AML-193 (cell line): ENCODE measurements around the gene ADCY1.
"Not testable (repeated sequence)": the region's sequence is repeated elsewhere in the genome, so short reads cannot be mapped to it uniquely, and the experiment has no call there.

ENCODE experiments used
- DNase-seq, 2 experiments: peaks; one replicate each; lab custom pipeline; 2025; lab: John Stamatoyannopoulos, UW

ADCY1 gene

DNA sequence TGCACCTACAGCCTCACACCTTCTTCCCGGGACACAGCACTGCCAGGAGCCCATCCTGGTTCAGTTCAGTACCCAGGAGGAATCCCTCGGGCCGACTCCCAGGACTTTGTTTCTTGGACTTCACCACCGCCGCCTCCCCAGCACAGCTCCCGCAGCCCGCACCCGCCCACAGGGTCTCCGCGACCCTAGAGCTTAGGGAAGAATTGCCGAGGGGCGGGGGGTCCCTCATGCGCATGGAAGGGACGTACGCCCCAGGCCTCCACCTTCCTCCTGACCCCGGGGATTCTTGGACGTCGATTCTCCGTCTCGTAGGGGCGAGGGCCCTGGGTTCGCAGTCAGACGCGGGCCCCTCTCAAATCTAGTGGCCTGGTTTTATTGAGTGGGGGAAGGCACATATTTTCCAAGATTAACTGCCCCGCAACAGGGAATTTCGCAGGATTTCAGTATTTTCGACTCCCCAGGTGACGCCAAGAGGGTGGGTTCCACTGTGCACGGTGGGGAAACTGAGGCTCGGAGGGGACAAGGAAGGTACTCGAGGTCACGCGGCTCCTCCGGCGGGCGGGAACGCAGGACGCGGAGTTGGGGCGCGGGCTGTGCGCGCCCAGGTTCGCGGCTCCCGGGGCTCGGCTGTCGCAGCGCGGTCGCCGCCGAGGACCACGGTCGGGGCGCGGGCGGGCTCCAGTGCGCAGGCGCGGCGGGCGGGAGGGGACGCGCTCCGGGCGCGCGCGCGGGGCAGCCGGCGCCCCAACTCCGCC, at the start of gene ADCY1:
TSS of gene ADCY1 (plus strand) at position 708 of the 755 bp plus-strand sequence. CDS start 176 bp downstream, outside the sequence.
- DNase-seq = no peak

DNA sequence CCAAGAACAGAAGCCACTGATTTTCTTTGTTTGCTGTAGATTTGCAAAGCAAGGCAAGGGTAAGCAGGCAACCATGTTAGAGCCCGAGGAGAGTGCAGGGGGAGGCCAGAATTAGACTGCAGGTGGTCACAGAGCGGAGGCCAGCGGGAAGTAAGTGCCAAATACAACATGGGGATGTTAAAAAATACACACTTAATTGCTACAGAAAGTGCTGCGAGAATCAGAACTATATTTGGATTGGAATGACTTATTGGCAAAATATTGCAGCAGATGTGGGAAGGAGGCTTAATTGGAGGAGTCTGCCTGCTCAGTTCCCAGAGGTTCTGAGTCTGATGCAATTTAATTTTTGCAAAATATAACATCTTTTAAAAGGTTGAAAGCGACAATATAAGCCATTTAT, 49.7 kb upstream of the ADCY1 start:
- DNase-seq = no peak

DNA sequence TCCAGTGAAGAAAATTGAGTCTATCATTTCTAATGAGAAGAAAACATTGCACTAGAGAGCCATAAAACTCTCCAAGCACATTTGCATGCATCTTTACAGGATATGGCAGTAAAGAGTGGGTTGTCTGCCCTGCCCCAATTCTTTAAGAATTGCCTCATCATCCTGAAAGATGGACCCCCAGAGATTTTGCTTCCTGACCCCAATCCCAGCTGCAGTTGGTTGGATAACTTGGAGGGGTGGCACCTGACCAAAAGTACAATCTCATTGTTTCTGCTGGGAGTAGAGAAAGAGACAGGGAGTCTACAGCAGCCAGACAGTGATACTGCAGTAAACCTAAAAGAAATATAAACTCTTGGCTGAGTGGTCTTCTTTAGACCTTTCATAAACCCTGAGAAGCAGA, 49.1 kb upstream of the ADCY1 start:
- no peak for DNase-seq

DNA sequence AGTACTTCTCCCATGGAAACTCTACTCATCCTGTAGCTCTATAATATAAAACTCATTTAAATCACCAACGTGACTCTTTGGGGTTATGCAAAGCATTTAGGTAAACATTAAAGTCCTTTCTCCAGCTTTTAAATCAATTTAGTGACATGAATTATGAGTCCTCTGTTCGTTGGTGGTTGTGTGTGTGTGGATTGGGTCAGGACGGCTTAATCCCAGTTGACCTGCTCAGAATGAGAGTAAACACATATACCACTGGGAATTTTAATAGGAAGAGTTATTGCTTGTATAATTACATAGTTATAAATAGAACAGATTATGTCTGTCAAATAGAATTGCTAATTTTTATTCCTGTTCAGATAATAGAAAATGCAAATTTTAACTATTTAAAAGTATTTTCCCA, 30.7 kb upstream of the ADCY1 start:
- DNase-seq = no peak

DNA sequence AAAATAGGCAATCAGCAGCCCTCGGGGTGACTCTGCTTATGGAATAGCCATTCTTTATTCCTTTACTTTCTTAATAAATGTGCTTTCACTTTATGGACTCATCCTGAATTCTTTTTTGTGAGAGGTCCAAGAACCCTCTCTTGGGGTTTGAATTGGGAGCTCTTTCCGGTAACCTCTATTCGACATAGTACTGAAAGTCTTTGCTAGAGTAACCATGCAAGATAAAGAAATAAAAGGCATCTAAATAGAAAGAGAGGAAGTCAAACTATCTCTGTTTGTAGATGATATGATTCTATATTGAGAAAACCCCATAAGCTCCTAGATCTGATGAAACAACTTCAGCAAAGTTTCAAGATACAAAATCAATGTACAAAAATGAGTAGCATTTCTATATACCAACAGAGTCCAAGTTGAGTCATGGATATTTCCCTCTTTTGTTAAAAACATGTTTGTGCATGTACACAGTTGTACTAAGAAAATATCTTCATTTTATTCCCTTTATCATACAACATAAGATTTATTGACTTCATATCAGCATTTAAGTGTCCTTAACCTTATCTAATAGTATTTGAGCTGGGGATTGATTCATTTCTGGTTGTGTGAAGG, 29.0 kb upstream of the ADCY1 start:
- not testable (repeated sequence) for DNase-seq

DNA sequence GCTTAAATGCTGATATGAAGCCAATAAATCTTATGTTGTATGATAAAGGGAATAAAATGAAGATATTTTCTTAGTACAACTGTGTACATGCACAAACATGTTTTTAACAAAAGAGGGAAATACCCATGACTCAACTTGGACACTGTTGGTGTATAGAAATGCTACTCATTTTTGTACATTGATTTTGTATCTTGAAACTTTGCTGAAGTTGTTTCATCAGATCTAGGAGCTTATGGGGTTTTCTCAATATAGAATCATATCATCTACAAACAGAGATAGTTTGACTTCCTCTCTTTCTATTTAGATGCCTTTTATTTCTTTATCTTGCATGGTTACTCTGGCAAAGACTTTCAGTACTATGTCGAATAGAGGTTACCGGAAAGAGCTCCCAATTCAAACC, 25.3 kb upstream of the ADCY1 start:
- DNase-seq = not testable (repeated sequence)

DNA sequence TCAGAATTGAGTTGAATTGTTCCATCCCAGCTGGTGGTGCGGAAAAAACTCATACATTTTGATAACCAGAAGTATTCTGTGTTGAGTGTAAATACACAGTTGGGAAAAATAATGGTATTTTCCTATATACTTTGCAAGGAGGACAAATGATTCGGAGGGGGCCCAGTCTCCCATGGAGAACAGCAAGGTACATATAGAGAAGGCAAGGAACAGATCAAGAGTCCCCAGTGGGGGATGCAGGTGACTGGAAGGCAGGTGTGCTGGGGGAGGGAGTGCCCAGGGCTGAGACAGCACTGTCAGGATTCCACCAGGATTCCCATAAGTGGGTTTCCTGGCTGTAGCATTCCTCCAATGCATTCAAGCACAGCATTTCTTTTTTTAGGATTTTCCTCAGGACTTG, 10.8 kb upstream of the ADCY1 start:
- no peak for DNase-seq

DNA sequence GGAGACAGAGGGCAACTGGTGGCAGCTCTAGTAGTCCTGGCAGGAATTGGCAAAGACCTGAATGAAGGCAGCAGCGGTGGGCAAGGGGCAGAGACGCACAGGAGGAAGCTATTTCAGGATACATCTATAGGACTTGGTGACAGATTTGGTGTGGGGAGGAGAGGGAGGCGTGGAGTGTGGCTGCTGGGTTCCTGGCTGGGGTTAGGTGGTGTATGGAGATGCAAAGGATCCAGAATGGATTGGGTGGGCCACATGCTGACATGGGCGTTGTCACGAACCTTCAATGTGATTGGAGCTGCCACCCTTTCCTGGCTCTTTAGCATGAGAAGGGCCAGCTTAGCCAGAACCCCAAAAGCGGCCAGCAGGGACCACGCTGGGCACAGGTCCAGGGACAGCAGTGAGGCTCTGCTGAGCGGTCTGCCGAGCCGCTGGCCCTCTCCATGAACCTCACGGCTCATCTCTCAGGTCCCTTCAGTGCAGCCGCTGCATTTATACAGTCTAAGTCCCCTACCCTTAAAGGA, 10.2 kb upstream of the ADCY1 start:
- DNase-seq = no peak

DNA sequence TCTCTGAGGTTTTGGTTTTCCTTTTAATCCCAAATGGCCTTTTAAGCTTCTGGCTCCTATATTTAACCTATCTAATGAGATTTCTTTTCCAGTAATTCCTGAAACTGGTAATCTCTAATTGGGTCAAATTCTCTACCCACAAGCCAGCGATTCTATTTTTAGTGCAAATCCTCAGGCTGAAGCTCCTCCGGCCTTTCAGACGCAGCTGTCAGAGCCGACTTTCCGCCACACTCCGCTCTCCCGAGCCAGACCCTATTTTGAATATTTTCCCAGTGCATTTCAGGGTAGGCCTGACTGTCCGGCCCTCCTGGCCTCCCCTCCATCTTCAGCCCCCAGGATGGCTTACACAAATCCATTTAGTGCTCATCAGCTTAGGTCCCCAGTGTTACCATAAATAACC, 9.7 kb upstream of the ADCY1 start:
- DNase-seq = no peak

DNA sequence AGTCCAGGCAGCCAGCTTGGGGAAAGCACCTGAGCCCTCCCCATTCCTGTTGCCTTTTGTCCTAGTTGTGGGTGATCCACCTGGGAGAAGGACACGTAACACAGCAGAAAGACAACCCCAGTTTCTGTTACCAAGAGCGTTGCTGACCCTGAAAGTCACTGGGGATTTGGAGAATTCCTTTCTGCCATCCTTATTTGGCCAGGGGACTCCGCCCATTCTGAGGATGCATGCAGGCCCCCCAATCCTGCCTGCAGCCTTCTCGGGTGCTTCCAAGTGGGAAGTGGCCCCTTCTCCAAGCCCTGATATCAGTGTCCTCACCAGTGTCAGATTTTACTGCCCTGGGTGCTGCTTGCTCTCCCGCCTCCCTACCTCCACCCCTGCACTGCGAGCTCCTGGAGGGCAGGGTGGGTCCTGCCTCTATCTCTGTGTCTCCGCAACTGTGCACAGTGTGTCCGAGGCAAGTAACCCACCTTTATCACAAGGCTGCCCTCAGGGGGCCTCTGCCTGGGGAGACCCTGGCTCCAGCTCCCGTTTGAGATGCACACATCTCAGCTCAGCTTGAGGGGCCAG, 9.2 kb upstream of the ADCY1 start:
- no peak for DNase-seq

DNA sequence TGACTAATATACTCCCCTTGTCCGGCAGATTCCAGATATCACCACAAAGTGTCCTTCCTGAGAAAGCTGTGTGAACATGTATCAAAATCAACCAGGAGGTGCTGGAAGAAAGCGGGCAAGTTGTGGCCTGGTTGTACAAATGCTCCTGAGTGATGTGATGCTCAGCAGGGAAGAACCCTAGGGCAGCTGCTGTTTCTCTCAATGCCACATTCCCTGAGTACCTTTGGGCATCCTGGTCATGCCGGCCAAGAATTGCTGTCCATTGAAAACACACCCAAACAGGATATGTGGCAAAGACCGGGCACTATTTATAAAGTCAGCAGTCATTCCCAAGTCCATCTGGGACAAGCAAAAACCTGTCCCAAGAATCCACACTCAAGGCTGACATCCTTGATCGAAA, 7.8 kb upstream of the ADCY1 start:
- DNase-seq = no peak

DNA sequence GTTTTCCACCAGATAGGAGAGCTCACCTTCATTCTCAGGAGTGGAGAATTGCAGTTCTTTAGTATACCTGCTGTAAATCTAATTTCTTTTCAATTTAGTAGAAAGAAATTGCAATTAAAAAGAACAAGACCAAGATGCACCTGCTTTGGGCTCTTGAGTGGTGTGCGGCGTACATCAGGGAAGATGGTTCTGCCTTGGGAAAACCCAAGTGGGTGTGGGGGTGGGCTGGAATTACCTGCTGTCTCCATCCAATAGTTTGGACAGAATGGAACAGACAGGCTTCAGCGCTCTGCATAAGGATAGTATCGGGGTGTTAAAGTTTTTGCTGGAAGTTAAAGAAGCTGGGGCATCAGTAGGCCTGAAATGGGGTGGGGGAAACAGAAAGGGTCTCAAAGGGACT, 7.2 kb upstream of the ADCY1 start:
- no peak for DNase-seq

DNA sequence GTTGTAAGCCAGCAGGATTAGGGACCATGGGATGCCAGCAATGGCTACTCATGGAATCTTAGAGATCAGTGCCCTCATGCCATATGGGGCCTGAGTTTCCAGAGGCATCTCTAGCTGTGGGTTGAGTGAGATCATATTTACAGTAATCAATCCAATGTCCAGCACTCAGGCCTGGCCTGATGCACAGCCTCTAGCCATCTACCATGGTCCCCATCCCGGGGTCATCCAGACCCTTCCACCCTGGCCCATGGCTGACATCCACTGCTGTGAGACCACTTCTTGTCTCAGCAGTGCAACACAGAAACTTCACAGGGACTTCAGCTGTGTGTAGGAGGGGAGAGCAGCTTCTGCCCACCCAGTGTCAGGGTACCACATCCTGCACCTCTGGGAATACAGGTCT, 6.5 kb upstream of the ADCY1 start:
- DNase-seq = no peak

DNA sequence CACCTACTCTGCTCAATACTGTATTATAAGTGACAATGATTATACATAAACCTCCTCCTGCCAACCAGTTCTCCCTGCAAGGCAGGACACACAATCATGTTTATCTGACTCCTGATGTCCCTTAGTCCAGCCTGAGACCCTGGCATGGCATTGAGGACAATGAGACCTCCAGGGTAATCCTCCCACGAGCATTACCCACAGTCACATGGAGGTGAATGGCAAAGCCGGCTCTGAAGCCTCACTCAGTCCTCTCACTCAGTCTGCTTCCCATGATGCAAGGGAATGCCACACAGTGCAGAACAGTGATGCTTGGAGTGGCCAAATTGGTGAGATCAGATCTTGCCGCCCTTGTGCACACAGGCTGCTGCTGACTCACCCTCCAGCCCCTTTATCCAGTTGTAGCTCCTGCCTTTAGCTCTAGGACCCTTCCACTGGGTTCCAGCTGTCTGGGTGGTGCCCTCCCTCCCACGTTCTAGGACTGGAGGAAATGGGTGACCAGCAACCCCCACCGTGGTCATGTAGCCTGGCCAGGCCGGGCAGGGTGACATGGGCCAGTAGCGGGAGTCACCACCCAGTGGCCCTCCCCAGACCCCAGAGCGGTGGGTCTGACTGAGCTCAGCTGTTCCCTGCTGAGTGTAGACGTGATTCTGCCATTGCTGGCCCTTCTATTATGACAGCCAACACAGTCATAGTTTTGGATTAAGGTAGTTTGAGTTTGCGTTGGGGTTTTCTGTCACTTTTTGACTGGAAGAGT, 5.5 kb upstream of the ADCY1 start:
- no peak for DNase-seq

DNA sequence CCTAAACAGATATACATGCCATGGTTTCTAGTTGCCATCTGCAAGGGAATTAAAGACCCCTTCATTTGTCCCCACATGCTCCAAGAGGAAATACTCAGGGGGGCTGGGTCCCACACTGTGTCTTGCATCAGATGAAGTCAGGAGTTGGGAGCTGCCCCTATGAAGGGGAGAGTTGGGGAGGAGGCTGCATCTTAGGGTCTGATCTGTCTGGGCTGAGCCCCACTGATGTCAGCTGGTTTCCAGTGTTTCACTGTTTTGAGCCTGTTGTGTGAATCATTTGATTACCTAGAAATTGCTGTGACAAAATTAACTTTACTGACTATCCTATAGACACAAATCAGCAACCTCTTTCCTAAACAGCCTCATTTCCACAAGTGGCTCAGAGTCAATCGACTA, 4.9 kb upstream of the ADCY1 start:
- DNase-seq = no peak

DNA sequence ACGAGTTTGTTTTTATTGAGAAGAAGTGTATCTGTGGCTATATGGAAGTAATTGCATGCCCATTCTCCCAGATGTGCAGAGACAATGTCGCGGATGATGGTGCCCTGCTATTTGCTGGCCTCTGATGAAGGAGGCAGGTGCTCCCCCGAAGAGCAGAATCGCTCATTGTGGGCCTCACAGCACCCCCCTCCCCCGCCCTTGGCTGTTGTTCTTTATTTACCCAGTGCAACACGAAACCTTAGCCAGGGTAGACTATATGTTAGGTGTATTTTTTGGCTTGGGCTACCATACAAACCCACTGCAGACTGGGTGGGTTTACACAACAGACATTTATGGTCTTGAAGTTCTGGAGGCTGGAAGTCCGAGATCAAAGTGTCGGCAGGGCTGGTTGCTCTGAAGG, 3.4 kb upstream of the ADCY1 start:
- no peak for DNase-seq

DNA sequence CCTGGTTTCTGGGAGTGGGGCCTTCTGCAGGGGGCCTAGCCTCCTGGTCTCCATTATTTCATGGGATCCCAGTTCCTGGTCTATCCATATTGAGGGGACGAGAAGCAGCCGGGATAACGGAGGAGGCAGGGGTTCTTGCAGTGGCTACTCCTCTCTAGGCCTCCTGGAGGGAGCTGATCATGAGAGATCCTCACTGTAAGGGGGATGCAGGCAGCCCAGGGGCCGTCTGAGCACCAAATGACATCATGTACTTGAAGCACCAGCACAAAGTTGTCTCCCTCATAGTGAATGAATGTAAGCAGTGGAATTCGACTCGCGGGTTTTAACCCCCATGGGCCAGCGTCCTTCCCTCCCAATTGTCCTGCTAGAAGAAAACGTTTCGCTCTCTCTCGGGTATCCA, 964 bp upstream of the ADCY1 start:
- no peak for DNase-seq

DNA sequence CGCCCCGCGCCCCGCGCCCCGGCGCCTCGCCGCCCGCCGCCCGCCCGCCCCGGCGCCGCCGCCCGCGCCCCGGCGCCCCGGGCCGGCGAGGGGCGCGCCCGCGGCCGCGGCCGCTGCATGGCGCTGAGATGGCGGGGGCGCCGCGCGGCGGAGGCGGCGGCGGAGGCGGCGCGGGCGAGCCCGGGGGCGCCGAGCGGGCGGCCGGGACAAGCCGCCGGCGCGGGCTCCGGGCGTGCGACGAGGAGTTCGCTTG, 174 bp downstream of the ADCY1 start:
- no peak for DNase-seq

DNA sequence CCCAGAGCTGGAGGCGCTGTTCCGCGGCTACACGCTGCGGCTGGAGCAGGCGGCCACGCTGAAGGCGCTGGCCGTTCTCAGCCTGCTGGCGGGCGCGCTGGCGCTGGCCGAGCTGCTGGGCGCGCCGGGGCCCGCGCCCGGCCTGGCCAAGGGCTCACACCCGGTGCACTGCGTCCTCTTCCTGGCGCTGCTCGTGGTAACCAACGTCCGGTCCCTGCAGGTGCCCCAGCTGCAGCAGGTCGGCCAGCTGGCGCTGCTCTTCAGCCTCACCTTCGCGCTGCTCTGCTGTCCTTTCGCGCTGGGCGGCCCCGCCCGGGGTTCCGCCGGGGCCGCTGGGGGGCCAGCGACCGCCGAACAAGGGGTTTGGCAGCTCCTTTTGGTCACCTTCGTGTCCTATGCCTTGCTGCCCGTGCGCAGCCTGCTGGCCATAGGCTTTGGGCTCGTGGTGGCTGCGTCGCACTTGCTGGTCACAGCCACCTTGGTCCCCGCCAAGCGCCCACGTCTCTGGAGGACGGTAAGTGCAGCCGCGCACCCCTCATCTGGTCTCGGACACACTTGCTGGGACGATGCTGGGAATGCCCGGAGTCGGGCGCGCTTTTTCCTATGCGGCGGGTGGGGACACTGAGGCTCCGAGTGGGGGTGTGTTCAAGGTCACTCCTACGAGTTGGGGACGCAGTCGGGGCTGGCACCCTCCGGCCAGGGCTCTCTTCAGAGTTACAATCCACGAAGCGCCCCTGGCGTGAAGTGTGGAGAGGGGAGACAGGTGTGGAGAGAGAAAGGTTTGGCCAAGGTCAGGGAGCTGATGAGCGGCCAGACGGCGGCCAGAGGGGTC, 717 bp downstream of the ADCY1 start:
- DNase-seq = no peak

DNA sequence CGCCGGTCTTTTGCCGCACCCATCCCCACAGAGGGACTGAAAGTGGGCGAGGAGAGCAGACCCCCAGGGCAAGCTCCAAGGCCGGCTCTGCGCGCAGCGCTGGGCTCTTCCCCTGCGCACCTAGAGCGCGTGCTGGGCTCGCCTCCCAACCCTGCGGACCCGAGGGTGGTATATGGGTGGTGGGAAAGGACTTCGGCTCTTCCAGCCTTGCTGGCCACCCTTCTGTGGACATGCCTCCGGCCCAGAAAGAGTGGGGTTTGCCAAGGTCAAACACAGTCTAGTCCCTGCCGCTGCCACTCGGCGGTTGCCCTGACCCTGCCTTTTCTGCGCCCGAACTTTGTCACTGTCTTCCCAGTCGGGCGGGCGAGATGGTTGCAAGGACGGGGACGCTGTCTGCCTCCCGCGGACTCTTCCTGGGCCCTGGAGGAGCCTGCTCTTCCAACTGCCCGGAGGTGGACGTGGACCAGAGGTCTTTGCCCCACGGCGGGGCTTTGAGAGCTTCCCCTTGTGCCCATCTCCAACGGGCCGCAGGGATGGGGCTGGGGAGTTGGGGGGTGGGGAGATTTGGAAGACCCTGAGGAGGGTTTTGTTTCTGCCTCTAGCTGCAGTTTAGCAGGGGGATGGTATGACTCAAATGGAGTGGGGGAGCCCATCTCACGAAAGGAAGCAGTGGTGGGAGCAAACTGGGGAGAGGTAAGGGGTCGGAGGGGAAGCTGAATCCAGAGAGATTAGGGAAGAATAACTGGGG, 1.5 kb downstream of the ADCY1 start:
- DNase-seq = no peak

DNA sequence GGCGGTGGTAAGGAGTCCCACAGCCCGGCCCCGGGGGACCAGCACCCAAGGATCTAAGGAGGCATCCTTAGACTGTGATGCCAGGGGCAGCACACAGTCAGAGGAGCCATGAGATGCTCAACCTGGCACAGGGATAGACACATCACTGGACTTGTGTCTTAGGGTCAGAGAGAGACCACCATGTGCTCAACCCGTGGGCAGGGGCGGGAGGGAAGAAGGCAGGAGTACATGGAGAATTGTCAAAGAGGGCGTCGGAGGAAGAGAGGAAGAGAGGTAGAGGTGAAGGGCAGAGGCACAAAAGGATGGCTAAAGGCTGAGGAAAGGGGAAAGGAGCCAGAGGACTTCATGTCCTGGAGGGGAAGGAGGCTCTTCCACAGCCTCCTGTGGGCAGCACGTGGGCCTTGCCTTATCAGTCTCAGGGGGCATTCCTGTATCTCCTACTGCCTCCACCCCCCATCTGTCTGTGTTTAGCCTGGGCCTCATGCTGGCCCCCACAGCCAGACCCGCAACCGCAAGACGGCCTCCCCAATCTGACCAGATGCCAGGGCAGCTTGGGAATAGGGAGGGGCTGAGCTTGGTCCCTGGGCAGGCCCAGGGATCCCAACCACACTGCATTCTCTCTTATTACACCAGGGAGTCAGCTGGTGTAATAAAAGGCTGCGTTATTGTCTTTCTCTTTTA, 2.2 kb downstream of the ADCY1 start:
- DNase-seq = no peak
